ENCODE measurements around the gene SLIT3.

- TF ChIP-seq CTCF (IDR thresholded peaks at IDR 0.05) (no peak), POLR2A (IDR thresholded peaks at IDR 0.05) (no peak)
These were observed 49.4 kb downstream of the SLIT3 start for GRCh38 chr5:169251333-169252084.

Measured in right lobe of liver (tissue), 4 donors.